ENCODE data around the gene DOC2A.

DOC2A gene

DNA sequence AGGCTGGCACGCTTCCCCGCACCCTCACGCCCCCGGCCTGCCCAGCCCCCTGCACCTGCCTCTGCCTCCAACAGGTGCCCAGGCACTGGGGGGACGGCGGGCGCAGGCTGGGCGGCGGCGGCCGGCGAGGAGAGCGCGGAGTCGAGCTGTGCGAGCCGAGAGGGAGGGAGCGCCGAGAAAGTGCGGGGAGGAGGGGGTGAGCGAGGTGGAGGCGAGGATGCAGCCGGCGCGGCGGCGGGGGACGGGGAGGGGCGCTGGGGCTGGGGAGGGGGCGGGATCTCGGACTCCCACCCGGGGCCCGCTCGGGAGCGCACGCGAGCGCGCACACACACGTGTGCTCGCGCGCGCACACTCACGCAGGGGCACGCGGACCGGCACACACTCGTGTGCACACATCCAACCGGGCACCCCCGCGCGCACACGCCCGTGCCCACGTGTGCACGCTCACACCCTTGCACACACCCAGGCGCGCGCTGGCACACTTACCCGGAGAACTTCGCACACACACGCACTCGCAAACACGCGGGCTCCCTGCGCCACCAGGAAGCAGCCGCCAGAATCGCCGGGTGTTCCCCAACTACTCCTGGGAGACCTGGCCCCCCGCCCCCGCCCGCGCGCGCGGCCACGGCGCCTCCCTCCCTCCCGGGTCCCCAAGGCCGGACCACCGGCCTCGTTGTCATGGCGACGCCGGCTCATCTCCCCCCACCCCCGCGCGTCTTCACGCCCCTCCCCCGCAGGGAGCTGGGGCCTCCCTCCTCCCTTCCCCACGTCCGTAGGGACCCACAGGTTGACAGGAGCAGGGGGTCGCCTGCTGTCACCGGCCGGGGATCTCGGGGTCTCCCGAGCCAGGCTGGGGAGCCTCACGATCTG is at the start of gene DOC2A:
DOC2A (minus strand) TSS at position 184 of the 870 bp plus-strand sequence. CDS start 805 bp downstream, outside the sequence.
- in situ Hi-C loops (cut with HindIII; ENCODE audit: low pct_ligation_motif_present, low sequenced_read_pairs): no loop called here
- peaks cover 19% of the 10 kb centered on the region for H3K27me3 ChIP-seq (replicated peaks)
- TF ChIP-seq, protein P1, sequence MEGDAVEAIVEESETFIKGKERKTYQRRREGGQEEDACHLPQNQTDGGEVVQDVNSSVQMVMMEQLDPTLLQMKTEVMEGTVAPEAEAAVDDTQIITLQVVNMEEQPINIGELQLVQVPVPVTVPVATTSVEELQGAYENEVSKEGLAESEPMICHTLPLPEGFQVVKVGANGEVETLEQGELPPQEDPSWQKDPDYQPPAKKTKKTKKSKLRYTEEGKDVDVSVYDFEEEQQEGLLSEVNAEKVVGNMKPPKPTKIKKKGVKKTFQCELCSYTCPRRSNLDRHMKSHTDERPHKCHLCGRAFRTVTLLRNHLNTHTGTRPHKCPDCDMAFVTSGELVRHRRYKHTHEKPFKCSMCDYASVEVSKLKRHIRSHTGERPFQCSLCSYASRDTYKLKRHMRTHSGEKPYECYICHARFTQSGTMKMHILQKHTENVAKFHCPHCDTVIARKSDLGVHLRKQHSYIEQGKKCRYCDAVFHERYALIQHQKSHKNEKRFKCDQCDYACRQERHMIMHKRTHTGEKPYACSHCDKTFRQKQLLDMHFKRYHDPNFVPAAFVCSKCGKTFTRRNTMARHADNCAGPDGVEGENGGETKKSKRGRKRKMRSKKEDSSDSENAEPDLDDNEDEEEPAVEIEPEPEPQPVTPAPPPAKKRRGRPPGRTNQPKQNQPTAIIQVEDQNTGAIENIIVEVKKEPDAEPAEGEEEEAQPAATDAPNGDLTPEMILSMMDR (IDR thresholded peaks at IDR 0.05; ENCODE audit: low read depth, low read length, missing control alignments): no peak
- H3K36me3 ChIP-seq (replicated peaks): no peaks in the 10 kb centered on the region
- peak within 1 kb of the TSS; percentile 39 for H3K4me3 ChIP-seq (ENCODE audit: low read depth, low read length)
- no peak within 1 kb of the TSS for H3K27ac ChIP-seq
- DNase-seq: no peak

GRCh38 chr16:30060346-30060745 is 49.5 kb upstream of the DOC2A start:
- no peaks in the 10 kb centered on the region for H3K27me3 ChIP-seq (replicated peaks)
- H3K36me3 ChIP-seq (replicated peaks): peaks cover 10% of the 10 kb centered on the region
- no peak for DNase-seq
- no peak overlapping the region for H3K4me3 ChIP-seq (ENCODE audit: low read depth, low read length)
- in situ Hi-C loops (cut with HindIII; ENCODE audit: low pct_ligation_motif_present, low sequenced_read_pairs): no loop called here
- TF ChIP-seq, protein P1 (IDR thresholded peaks at IDR 0.05; ENCODE audit: low read depth, low read length, missing control alignments): no peak
- no peak overlapping the region for H3K27ac ChIP-seq

DNA sequence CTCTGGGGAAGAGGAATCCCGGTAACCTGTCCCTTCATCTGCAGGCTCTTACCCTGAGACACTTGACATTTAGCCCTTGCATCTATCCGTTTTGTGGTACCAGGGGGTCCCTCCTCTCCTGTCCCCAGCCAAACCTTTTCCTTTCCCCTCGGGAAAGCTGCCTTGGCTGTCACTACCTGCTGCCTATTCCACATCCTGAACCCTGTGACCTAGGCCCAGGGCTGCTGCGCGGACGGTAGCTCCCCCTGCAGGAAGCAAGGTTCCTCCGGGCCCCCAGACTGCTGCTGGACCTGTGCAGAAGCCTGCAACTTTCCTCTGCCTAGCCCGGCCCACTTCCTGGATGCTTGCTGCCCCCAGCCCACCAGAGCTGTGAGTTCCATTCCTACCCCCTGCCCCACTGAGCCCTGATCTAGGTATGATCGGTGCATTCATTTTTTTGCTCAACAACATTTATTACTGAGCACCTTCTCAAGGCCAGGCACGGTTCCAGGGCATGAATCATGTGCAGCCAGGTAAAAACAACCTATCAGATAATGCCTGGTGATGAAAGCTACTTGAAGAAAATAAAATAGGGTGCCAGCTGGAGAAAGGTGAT is 44.2 kb upstream of the DOC2A start:
- no peak for DNase-seq
- peaks cover 6% of the 10 kb centered on the region for H3K36me3 ChIP-seq (replicated peaks)
- no peak overlapping the region for H3K4me3 ChIP-seq (ENCODE audit: low read depth, low read length)
- H3K27me3 ChIP-seq (replicated peaks): no peaks in the 10 kb centered on the region
- no peak overlapping the region for H3K27ac ChIP-seq
- in situ Hi-C loops (cut with HindIII; ENCODE audit: low pct_ligation_motif_present, low sequenced_read_pairs): no loop called here
- TF ChIP-seq, protein P1 (IDR thresholded peaks at IDR 0.05; ENCODE audit: low read depth, low read length, missing control alignments): peak; percentile 78

GRCh38 chr16:30054451-30054850 is 43.6 kb upstream of the DOC2A start:
- DNase-seq: no peak
- Histone ChIP-seq H3K4me3 (ENCODE audit: low read depth, low read length) (peak overlapping the region; percentile 3), H3K36me3 (replicated peaks) (peaks cover under 1% of the 10 kb centered on the region), H3K27me3 (replicated peaks) (no peaks in the 10 kb centered on the region), H3K27ac (no peak overlapping the region)
- in situ Hi-C loops (cut with HindIII; ENCODE audit: low pct_ligation_motif_present, low sequenced_read_pairs): no loop called here
- TF ChIP-seq, protein P1 (IDR thresholded peaks at IDR 0.05; ENCODE audit: low read depth, low read length, missing control alignments): no peak

- peak; percentile 43 for DNase-seq
- TF ChIP-seq, protein P1 (IDR thresholded peaks at IDR 0.05; ENCODE audit: low read depth, low read length, missing control alignments): no peak
- Histone ChIP-seq H3K27ac (peak overlapping the region; percentile 59), H3K36me3 (replicated peaks) (no peaks in the 10 kb centered on the region), H3K4me3 (ENCODE audit: low read depth, low read length) (peak overlapping the region; percentile 79), H3K27me3 (replicated peaks) (no peaks in the 10 kb centered on the region)
- in situ Hi-C loops (cut with HindIII; ENCODE audit: low pct_ligation_motif_present, low sequenced_read_pairs): no loop called here
Observed at GRCh38 chr16:30053376-30054015, 42.7 kb upstream of the DOC2A start.
